GM23248 (cell line): ENCODE measurements around the gene EGF. TPM values are rescaled to one million over a fixed set of nuclear protein-coding genes. Genes with fewer than 3 reads are reported as not detected.

Experiments used
- DNase-seq: peaks from one replicate; pipeline ENCODE4 v3.0.0-alpha.2; 2015
- H2AFZ ChIP-seq: fragments of 200-600 bp; sonication (generic); 2 replicates; pipeline ENCODE4 v1.6.1; 2016; ENCODE audit warnings: antibody characterized with exemption
- H3F3A ChIP-seq: fragments of 200-600 bp; sonication (generic); 2 replicates; pipeline ENCODE4 v1.6.1; 2016; ENCODE audit warnings: mild to moderate bottlenecking, antibody characterized with exemption, mixed run types; ENCODE audit not compliant: insufficient read depth
- H3K27ac ChIP-seq: fragments of 200-600 bp; sonication (generic); 2 replicates; pipeline ENCODE4 v1.5.1; 2016; ENCODE audit warnings: mild to moderate bottlenecking
- H3K27me3 ChIP-seq: fragments of 200-600 bp; sonication (generic); replicated peaks from 2 replicates; pipeline ENCODE4 v1.6.1; 2016; ENCODE audit warnings: mild to moderate bottlenecking; ENCODE audit not compliant: insufficient read depth
- H3K36me3 ChIP-seq: fragments of 200-600 bp; sonication (generic); 2 replicates; pipeline ENCODE4 v1.6.1; 2016; ENCODE audit warnings: low read depth, mild to moderate bottlenecking
- H3K4me1 ChIP-seq: fragments of 200-600 bp; sonication (generic); 2 replicates; pipeline ENCODE4 v1.6.1; 2016; ENCODE audit warnings: mild to moderate bottlenecking; ENCODE audit not compliant: insufficient read depth
- H3K4me2 ChIP-seq: fragments of 200-600 bp; sonication (generic); one replicate; pipeline ENCODE4 v1.6.1; 2016; ENCODE audit warnings: mild to moderate bottlenecking; ENCODE audit not compliant: unreplicated experiment
- H3K4me3 ChIP-seq: fragments of 200-600 bp; sonication (generic); 2 replicates; pipeline ENCODE4 v1.5.1; 2016; ENCODE audit warnings: mild to moderate bottlenecking
- H3K79me2 ChIP-seq: fragments of 200-600 bp; sonication (generic); 2 replicates; pipeline ENCODE4 v1.6.1; 2016; ENCODE audit warnings: mild to moderate bottlenecking; ENCODE audit not compliant: insufficient read depth
- H3K9ac ChIP-seq: fragments of 200-600 bp; sonication (generic); 2 replicates; pipeline ENCODE4 v1.6.1; 2016; ENCODE audit warnings: mild to moderate bottlenecking
- H3K9me2 ChIP-seq: fragments of 200-600 bp; sonication (generic); 2 replicates; pipeline ENCODE4 v1.6.1; 2016; ENCODE audit warnings: mixed run types, mild to moderate bottlenecking, moderate library complexity; ENCODE audit not compliant: insufficient read depth
- H3K9me3 ChIP-seq: fragments of 200-600 bp; sonication (generic); one replicate; pipeline ENCODE4 v1.6.1; 2017; ENCODE audit warnings: low read depth
- H4K20me1 ChIP-seq: fragments of 200-600 bp; sonication (generic); 2 replicates; pipeline ENCODE4 v1.6.0; 2016; ENCODE audit not compliant: insufficient read depth
- EZH2 ChIP-seq: fragments of 200-600 bp; sonication (generic); IDR thresholded peaks from 2 replicates; pipeline ENCODE4 v1.6.1; 2018; ENCODE audit warnings: antibody characterized with exemption, mild to moderate bottlenecking; ENCODE audit not compliant: insufficient read depth, poor library complexity, severe bottlenecking
- EZH2phosphoT487 ChIP-seq: fragments of 200-600 bp; sonication (generic); IDR thresholded peaks from 2 replicates; pipeline ENCODE4 v1.6.1; 2018; ENCODE audit warnings: antibody characterized with exemption, moderate library complexity, mild to moderate bottlenecking, low read depth; ENCODE audit not compliant: insufficient read depth
- WGBS, 2 experiments: methylation state at CpG; one replicate each; pipeline ENCODE4 v1.1.6; 2015 to 2017; ENCODE audit warnings: low lambda C conversion rate in 2 of 2, low coverage in 1 of 2; ENCODE audit errors: missing lambda C conversion rate in 2 of 2; 5-methylcytosine and 5-hydroxymethylcytosine counted together
- in situ Hi-C: fragments of 300-500 bp; cut with MboI; formaldehyde crosslinking; loops from 2 replicates; pipeline ENCODE4 v1.15.0; 2020
- polyA plus RNA-seq: library from polyadenylated mRNA; unstranded; fragments of >200 nt; fragmentation: Nextera tagmentation; extraction: Ambion mirVana; gene quantifications from 2 replicates; pipeline ENCODE4 v1.2.1, GENCODE V29; 2016
- total RNA-seq: library from RNA; depleted of rRNA; stranded (reverse); fragments of >200 nt; shearing (Covaris generic); gene quantifications from 2 replicates; pipeline ENCODE4 v1.2.3, GENCODE V29; 2014

EGF gene
- total and polyA plus RNA-seq, 2 experiments from 2014 or later: 0.43 TPM; not detected in 1

DNA sequence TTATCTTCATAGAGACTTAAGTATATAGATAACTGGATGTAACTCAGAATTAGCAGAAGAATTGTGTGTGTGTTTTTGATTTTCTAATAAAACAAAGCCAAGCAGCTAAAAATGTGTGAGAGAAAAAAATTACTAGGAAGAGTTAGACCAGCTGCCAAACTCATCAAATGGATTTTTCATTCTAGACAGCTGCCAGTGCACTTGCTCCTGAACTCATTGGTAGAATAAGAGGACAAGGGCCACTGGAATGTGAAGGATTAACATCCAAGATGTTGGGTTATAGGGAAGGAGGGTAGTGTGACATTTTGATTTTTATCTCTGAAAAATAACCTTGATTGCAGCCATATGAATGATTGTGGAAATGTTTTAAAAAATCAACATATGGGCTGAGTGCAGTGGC lies 49.7 kb downstream of the EGF start:
- DNase-seq: no peak
- TF ChIP-seq EZH2: no peak
- TF ChIP-seq EZH2phosphoT487: no peak
- no peaks in the 10 kb centered on the region for H3K9me2 ChIP-seq
- no peak overlapping the region for H3K9ac ChIP-seq
- H3F3A ChIP-seq: no peaks in the 10 kb centered on the region
- in situ Hi-C loops: no loop called here
- no peaks in the 10 kb centered on the region for H3K79me2 ChIP-seq
- H2AFZ ChIP-seq: no peak overlapping the region
- no peaks in the 10 kb centered on the region for H3K27me3 ChIP-seq
- peaks cover 5% of the 10 kb centered on the region; the same call in 1 of the 2 replicates for H3K4me1 ChIP-seq
- H3K4me3 ChIP-seq: no peak overlapping the region
- no peak overlapping the region for H3K4me2 ChIP-seq
- no peaks in the 10 kb centered on the region for H3K36me3 ChIP-seq
- no peaks in the 10 kb centered on the region for H4K20me1 ChIP-seq
- H3K27ac ChIP-seq: no peak overlapping the region
- no peaks in the 10 kb centered on the region for H3K9me3 ChIP-seq

DNA sequence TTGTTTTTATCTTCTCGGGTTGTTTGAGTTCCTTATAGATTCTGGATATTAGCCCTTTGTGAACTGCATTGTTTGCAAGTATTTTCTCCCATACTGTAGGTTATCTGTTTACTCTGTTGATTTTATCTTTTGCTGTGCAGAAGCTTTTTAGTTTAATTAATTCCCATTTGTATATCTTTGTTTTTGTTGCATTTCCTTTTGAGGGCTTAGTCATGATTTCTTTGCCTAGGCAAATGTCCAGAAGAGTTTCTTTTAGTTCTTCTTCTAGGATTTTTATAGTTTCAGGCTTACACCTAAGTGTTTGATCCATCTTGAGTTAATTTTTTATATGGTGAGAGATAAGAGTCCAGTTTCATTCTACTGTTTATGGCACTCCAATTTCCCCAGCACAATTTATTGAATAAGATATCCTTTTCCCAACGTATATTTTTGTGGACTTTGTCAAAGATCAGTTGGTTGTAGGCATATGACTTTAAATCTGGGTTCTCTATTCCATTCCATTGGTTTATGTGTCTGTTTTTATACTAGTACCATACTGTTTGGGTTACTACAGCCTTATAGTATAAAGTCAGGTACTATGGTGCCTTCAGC lies 54.3 kb downstream of the EGF start:
- Histone ChIP-seq H3K79me2 (no peaks in the 10 kb centered on the region), H3K4me3 (no peak overlapping the region), H3K9ac (no peak overlapping the region), H3K36me3 (no peaks in the 10 kb centered on the region), H3K27me3 (no peaks in the 10 kb centered on the region), H4K20me1 (no peaks in the 10 kb centered on the region), H3K4me1 (peaks cover 20% of the 10 kb centered on the region; the same call in 1 of the 2 replicates), H3K9me3 (no peaks in the 10 kb centered on the region), H3K4me2 (no peak overlapping the region), H3F3A (peaks cover 6% of the 10 kb centered on the region), H3K9me2 (no peaks in the 10 kb centered on the region), H3K27ac (no peak overlapping the region), H2AFZ (no peak overlapping the region)
- DNase-seq: no peak
- TF ChIP-seq EZH2phosphoT487 (no peak), EZH2 (no peak)
- in situ Hi-C loops: no loop called here
- WGBS, 2 experiments: 89 to 90% methylated on average over 2 of the region's 2 CpGs

DNA sequence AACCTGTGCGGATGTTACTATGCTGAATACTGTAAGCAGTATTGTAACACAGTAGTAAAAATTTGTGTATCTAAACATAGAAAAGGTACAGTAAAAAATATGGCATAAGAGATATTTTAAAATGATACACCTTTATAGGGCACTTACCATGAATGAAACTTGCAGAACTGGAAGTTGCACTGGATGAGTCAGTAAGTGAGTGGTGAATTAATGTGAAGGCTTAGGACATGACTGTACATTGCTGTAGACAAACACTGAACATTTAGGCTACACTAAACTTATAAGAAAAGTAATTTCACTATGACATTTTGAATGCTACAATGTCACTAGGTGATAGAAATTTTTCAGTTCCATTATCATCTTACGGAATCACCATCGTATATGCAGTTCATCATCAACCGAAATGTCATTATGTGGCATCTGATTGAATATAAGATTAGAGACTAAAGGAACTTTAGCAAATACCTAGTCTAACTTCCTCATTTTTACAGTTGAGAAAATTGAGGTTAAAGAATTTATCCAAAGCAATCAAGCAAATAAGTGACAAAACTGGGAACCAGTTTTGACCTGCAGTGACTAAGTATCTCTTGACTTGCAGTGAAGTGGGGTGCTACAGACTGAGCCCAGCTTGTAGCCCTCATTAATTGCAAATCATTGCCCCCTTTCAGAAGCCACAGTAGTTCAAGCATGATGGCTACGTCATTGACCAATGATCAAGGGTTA lies 55.3 kb downstream of the EGF start:
- peak overlapping the region; percentile 41 for H3K4me2 ChIP-seq
- H3K9ac ChIP-seq: no peak overlapping the region
- no peaks in the 10 kb centered on the region for H3K9me3 ChIP-seq
- TF ChIP-seq EZH2: no peak
- no peak for TF ChIP-seq EZH2phosphoT487
- no peaks in the 10 kb centered on the region for H3K27me3 ChIP-seq
- 70% methylated on average over 5 of the region's 5 CpGs for WGBS, 2 experiments
- H3K79me2 ChIP-seq: no peaks in the 10 kb centered on the region
- peak; percentile 74 for DNase-seq
- H3K4me3 ChIP-seq: no peak overlapping the region
- H4K20me1 ChIP-seq: no peaks in the 10 kb centered on the region
- in situ Hi-C loops: no loop called here
- peaks cover 6% of the 10 kb centered on the region for H3F3A ChIP-seq
- no peaks in the 10 kb centered on the region for H3K9me2 ChIP-seq
- no peaks in the 10 kb centered on the region for H3K36me3 ChIP-seq
- H3K4me1 ChIP-seq: peaks cover 20% of the 10 kb centered on the region; the same call in 1 of the 2 replicates
- H3K27ac ChIP-seq: no peak overlapping the region
- H2AFZ ChIP-seq: no peak overlapping the region

DNA sequence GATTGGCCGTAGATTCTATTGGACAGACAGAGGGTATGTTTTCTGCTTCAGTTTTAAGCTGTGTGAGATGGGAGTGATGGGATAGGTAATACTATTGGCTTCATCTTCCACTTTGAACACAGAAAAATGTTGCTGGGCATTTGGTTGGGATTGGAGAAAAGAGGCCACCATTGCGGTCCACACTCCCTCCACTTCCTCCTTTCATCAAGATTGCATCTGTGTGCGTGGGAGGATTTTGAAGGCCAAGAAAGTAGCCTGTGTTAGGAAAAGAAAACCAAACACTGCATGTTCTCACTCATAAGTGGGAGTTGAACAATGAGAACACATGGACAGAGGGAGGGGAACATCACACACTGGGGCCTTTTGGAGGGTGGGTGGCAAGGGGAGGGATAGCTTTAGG lies 56.4 kb downstream of the EGF start:
- WGBS, 2 experiments: 85 to 89% methylated on average over 3 of the region's 3 CpGs
- no peak overlapping the region for H2AFZ ChIP-seq
- TF ChIP-seq EZH2phosphoT487 (no peak), EZH2 (no peak)
- H3K27ac ChIP-seq: no peak overlapping the region
- DNase-seq: no peak
- H3F3A ChIP-seq: peaks cover 6% of the 10 kb centered on the region
- H3K4me1 ChIP-seq: peaks cover 20% of the 10 kb centered on the region; the same call in 1 of the 2 replicates
- no peaks in the 10 kb centered on the region for H3K27me3 ChIP-seq
- no peaks in the 10 kb centered on the region for H3K36me3 ChIP-seq
- no peaks in the 10 kb centered on the region for H3K9me3 ChIP-seq
- H3K4me2 ChIP-seq: no peak overlapping the region
- in situ Hi-C loops: no loop called here
- H3K9me2 ChIP-seq: no peaks in the 10 kb centered on the region
- H3K4me3 ChIP-seq: no peak overlapping the region
- no peaks in the 10 kb centered on the region for H3K79me2 ChIP-seq
- no peak overlapping the region for H3K9ac ChIP-seq
- H4K20me1 ChIP-seq: no peaks in the 10 kb centered on the region
